ENCODE results near the gene EYA2. TPM values are rescaled to one million over a fixed set of nuclear protein-coding genes. Genes with fewer than 3 reads are reported as not detected.

Gene EYA2
- total RNA-seq, 1 donor from 2014 or later, result not detected

DNA sequence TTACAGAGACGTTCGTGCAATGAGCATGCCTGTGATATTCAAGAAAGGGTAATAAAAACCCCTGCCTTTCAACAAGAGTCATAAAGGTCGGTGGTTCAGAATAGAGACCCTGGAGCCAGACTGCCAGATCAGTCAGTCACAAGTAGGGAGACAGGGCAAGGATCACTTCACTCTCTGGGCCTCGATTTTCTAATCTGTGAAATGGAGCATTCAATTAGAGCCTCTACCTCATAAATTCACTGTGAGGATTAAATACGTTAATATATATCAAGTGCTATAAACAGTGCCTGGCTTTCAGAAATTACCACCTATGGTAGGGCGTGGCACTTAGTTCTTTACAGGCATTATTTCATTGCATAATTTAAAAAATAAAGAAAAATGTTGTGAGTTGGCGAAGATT lies 43.7 kb upstream of the EYA2 start:
- no peaks in the 10 kb centered on the region for H3K36me3 ChIP-seq (ENCODE audit: control insufficient read depth, insufficient read depth, low read length)
- TF ChIP-seq, protein P1, sequence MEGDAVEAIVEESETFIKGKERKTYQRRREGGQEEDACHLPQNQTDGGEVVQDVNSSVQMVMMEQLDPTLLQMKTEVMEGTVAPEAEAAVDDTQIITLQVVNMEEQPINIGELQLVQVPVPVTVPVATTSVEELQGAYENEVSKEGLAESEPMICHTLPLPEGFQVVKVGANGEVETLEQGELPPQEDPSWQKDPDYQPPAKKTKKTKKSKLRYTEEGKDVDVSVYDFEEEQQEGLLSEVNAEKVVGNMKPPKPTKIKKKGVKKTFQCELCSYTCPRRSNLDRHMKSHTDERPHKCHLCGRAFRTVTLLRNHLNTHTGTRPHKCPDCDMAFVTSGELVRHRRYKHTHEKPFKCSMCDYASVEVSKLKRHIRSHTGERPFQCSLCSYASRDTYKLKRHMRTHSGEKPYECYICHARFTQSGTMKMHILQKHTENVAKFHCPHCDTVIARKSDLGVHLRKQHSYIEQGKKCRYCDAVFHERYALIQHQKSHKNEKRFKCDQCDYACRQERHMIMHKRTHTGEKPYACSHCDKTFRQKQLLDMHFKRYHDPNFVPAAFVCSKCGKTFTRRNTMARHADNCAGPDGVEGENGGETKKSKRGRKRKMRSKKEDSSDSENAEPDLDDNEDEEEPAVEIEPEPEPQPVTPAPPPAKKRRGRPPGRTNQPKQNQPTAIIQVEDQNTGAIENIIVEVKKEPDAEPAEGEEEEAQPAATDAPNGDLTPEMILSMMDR (IDR thresholded peaks at IDR 0.05; ENCODE audit: insufficient read depth, low read length, poor library complexity, severe bottlenecking), result no peak

DNA sequence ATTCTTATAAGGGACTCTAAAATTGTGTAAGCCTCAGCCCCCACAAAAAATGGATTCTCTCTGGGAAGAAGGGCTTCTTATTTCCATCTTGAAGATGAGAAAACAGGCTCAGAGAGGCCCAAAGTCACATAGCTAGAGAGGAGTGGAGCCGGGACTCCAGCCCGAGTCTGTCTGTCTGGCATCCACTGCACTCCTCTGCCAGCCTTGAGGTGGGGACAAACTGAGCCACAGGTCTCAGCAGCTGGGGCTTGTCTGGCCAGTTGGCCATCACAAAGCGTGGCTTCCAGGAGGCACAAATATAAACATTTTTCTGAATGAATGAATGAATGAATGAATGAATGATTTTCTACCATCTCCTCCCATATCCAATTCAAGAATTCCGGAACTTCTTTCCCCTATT lies 42.9 kb upstream of the EYA2 start:
- Histone ChIP-seq H3K36me3 (ENCODE audit: control insufficient read depth, insufficient read depth, low read length) (no peaks in the 10 kb centered on the region), H3K27me3 (ENCODE audit: control insufficient read depth, insufficient read depth, low read length) (no peaks in the 10 kb centered on the region), H3K4me3 (ENCODE audit: low read depth, low read length) (no peak overlapping the region)
- no peak for DNase-seq (ENCODE audit: low read depth)
- TF ChIP-seq, protein P1 (IDR thresholded peaks at IDR 0.05; ENCODE audit: insufficient read depth, low read length, poor library complexity, severe bottlenecking), result no peak

More for the DNA sequence above, 43.7 kb upstream of the EYA2 start:
- no peak for DNase-seq (ENCODE audit: low read depth)
- H3K27me3 ChIP-seq (ENCODE audit: control insufficient read depth, insufficient read depth, low read length), result no peaks in the 10 kb centered on the region
- no peak overlapping the region for H3K4me3 ChIP-seq (ENCODE audit: low read depth, low read length)

DNA sequence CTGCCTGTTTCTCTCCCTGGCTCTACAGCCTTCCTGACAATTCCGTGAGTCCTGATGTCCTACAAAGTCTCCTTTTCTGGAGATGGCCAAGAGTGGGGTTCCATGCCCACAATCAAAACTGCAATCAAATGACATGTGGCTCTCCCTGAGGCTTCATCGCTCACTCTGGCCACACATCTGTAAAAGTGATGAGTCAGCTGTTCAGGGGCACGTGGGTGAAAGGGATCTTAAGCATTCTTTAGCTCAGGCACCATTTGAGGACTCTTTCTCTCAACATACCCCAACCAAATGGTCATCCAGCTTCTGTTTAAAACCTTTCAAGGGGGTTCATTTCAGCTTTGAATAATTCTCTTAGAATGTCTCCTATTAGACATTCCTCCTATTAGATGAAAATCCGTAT lies 42.3 kb upstream of the EYA2 start:
- TF ChIP-seq, protein P1 (IDR thresholded peaks at IDR 0.05; ENCODE audit: insufficient read depth, low read length, poor library complexity, severe bottlenecking), result no peak

DNA sequence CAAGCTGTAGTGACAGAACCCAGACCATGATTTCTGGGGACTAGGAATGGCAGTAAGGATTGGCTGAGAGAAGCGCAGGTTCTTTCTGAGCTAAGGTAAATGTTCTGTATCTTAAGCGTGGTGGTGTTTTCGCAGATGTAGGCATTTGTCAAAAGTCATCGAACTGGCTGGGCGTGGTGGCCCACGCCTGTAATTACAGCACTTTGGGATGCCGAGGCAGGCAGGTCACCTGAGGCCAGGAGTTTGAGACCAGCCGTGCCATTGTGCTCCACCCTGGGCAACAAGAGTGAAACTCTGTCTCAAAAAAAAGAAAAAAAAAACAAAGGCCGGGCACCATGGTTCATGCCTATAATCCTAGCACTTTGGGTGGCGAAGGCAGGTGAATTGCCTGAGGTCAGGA lies 40.7 kb upstream of the EYA2 start:
- H3K36me3 ChIP-seq (ENCODE audit: control insufficient read depth, insufficient read depth, low read length), result no peaks in the 10 kb centered on the region
- no peaks in the 10 kb centered on the region for H3K27me3 ChIP-seq (ENCODE audit: control insufficient read depth, insufficient read depth, low read length)
- DNase-seq (ENCODE audit: low read depth), result no peak
- TF ChIP-seq, protein P1 (IDR thresholded peaks at IDR 0.05; ENCODE audit: insufficient read depth, low read length, poor library complexity, severe bottlenecking), result no peak
- H3K4me3 ChIP-seq (ENCODE audit: low read depth, low read length), result no peak overlapping the region

More for the DNA sequence above, 42.3 kb upstream of the EYA2 start:
- no peak for DNase-seq (ENCODE audit: low read depth)
- Histone ChIP-seq H3K27me3 (ENCODE audit: control insufficient read depth, insufficient read depth, low read length) (no peaks in the 10 kb centered on the region), H3K36me3 (ENCODE audit: control insufficient read depth, insufficient read depth, low read length) (no peaks in the 10 kb centered on the region), H3K4me3 (ENCODE audit: low read depth, low read length) (no peak overlapping the region)

DNA sequence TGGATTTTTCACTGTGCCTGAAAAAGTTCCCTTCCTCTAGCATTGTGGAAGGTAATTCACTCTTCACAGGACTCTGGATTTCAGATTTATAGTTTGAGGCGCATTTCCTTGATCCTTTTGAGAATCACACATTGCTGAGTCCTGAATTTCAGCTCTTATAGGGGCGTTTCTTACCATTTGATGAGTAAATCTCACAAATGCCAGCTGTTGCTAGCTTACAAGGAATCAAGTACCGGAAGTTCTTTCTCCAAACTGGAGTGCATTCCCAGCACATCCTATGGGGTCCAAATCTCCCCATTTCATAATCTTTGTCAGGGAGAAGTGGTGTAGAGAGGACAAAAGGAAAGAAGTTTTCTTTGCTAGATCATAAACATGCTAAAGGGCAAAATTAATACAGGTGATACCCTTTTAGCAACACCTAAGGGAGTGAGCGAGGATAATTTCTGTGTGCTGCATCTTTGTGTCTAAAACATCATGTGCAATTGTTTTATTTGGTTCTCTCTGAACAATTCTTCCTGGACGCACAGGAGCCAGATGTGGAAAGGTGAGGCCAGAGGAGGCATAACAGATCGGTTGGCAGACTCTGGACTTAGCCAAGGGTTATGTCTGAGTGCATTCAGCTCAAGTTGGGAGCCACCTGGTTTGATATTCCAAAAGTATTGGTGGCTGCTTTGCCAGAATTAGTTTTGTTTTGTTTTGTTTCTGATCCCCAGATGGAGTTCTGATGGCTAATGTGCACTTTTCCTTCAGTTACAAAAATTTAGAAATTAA lies 37.4 kb upstream of the EYA2 start:
- no peak for DNase-seq (ENCODE audit: low read depth)
- TF ChIP-seq, protein P1 (IDR thresholded peaks at IDR 0.05; ENCODE audit: insufficient read depth, low read length, poor library complexity, severe bottlenecking), result no peak
- H3K4me3 ChIP-seq (ENCODE audit: low read depth, low read length), result no peak overlapping the region
- no peaks in the 10 kb centered on the region for H3K36me3 ChIP-seq (ENCODE audit: control insufficient read depth, insufficient read depth, low read length)
- no peaks in the 10 kb centered on the region for H3K27me3 ChIP-seq (ENCODE audit: control insufficient read depth, insufficient read depth, low read length)

DNA sequence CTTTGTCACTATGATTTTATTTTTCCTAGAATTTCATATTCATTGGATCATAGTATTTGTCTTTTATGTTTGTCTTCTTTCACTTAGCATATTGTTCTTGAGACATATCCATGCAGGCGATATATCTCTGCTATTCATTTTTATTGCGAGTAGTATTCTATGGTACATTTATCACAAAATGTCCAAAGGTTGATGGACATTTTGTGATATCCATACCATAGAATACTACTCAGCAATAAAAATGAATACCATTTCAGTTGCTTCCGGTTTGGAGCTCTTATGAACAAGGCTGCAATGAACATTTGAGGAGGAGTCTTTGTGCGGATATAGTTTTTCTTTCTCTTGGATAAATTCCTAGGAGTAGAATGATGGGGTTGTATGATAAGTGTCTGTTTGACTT lies 28.8 kb upstream of the EYA2 start:
- TF ChIP-seq, protein P1 (IDR thresholded peaks at IDR 0.05; ENCODE audit: insufficient read depth, low read length, poor library complexity, severe bottlenecking), result no peak
- DNase-seq (ENCODE audit: low read depth), result no peak
- no peaks in the 10 kb centered on the region for H3K27me3 ChIP-seq (ENCODE audit: control insufficient read depth, insufficient read depth, low read length)

More for the DNA sequence above, 28.8 kb upstream of the EYA2 start:
- H3K36me3 ChIP-seq (ENCODE audit: control insufficient read depth, insufficient read depth, low read length), result no peaks in the 10 kb centered on the region
- no peak overlapping the region for H3K4me3 ChIP-seq (ENCODE audit: low read depth, low read length)

Measured in kidney epithelial cell (primary cell).